ENCODE measurements around the gene TGM6. TPM values are rescaled to one million over a fixed set of nuclear protein-coding genes. Genes with fewer than 3 reads are reported as not detected.
"Not testable (repeated sequence)": the region's sequence is repeated elsewhere in the genome, so short reads cannot be mapped to it uniquely, and the experiment has no call there.

TGM6 gene
- total RNA-seq, 1 donor from 2014 or later = not detected

- DNase-seq (ENCODE audit: low spot score in 2 of 2) (no peak), FAIRE-seq (no peak)
Measured at GRCh38 chr20:2397091-2397490, 16.4 kb downstream of the TGM6 start.

- DNase-seq (ENCODE audit: low spot score in 2 of 2) (no peak), FAIRE-seq (no peak)
Measured at GRCh38 chr20:2397595-2398145, 17.0 kb downstream of the TGM6 start.

- FAIRE-seq (no peak), DNase-seq (ENCODE audit: low spot score in 2 of 2) (no peak)
Measured at GRCh38 chr20:2398449-2398848, 17.7 kb downstream of the TGM6 start.

DNA sequence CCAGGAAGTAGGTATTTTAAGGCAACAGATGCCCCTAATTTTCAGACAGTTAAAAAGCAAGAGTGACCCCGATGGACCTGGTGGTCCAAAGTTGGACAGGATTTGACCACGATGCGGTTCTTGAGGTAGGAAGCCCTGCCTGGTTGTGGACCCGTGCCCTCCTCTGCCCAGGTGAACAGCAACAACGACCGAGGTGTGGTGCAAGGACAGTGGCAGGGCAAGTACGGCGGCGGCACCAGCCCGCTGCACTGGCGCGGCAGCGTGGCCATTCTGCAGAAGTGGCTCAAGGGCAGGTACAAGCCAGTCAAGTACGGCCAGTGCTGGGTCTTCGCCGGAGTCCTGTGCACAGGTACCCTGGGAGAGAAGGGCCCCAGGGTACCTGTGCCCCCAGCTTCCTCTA lies 18.7 kb downstream of the TGM6 start:
- FAIRE-seq (no peak), DNase-seq (ENCODE audit: low spot score in 2 of 2) (no peak)

- FAIRE-seq (no peak), DNase-seq (ENCODE audit: low spot score in 2 of 2) (no peak)
Measured at GRCh38 chr20:2400290-2400689, 19.6 kb downstream of the TGM6 start.

DNA sequence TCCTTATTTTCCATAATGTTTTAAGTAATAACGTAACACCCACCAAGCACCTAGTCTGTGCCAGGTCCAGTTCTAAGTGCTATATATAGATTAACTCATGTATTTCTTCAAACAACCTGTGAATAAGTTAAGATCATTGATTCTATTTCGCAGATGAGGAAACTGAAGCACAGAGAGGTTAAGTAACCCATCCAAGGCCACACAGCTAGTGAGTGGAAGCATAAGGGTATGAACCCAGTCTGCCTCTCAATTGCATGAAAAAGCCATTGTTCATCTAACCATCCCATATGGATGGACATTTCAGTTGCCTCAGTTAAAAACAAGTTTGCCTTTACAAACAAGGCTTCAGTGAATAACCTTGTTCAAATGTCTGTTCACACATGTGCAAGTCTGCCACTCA lies 20.8 kb downstream of the TGM6 start:
- DNase-seq (ENCODE audit: low spot score in 2 of 2) = no peak
- FAIRE-seq = no peak

DNA sequence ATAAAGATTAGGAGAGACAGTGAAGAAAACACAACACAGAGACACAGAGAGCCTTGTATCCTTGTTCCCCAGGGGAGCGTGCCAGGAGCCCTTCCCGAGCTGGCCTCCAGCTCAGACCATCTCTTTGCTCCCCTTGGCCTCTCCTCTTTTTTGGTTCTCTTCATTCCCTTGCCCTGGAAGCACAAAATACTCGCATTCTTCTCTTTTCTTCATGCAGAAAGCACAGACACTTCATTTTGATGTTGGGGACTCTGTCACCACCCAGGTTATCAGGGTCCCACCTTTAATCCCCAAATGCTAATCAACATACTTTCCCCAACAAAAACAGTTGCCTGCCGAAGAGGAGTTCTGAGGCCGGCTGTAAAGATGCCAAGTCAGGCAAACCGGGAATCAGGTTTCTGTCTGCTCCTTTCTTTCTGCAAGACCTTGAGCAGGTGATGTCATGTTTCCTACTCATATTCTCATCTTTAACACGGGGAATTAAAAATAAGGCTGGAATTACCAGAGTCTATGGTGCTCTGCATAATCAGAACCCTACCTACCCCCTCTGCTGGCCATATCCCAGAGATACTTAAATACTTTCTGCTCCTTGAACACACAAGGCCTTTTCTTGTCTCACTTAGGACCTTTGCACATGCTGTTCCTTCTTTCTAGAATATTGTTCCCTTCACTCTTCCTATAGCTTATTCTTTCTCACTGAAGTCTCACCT lies 21.7 kb downstream of the TGM6 start:
- DNase-seq (ENCODE audit: low spot score in 2 of 2) (no peak), FAIRE-seq (no peak)

GRCh38 chr20:2403291-2404052 lies 22.8 kb downstream of the TGM6 start:
- FAIRE-seq (no peak), DNase-seq (ENCODE audit: low spot score in 2 of 2) (no peak)

DNA sequence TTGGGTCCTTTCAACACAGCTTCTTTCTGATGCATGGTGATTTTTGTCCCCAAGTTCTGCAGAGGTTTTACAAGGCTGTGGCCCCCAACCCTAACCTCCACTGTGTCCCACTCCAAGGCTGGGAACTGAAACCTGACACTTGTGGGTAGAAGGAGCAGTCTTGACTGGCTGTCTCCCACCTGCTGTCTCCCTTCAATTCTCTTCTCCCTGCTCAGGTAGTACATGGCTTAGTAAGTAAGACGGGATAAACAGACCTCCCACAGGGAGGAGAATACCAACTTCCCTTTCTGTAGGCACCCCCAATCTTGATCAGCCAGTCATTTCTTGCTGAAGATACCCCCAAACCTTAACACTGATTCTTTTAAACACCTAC lies 25.0 kb downstream of the TGM6 start:
- no peak for FAIRE-seq

DNA sequence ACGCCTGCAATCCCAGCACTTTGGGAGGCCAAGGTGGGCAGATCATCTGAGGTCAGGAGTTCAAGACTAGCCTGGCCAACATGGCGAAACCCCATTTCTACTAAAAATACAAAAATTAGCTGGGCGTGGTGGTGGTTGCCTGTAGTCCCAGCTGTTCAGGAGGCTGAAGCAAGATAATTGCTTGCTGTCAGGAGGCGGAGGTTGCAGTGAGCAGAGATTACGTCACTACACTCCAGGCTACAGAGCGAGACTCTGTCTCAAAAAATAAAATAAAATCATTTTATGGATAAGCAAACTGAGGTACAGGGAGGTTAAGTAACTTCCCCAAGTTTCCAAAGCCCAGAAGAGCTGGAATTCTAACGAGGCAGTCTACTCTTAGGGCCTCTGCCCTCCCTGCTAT lies 26.7 kb downstream of the TGM6 start:
- not testable (repeated sequence) for FAIRE-seq; DNase-seq (ENCODE audit: low spot score in 2 of 2)

More for the DNA sequence above, 25.0 kb downstream of the TGM6 start:
- no peak for DNase-seq (ENCODE audit: low spot score in 2 of 2)

DNA sequence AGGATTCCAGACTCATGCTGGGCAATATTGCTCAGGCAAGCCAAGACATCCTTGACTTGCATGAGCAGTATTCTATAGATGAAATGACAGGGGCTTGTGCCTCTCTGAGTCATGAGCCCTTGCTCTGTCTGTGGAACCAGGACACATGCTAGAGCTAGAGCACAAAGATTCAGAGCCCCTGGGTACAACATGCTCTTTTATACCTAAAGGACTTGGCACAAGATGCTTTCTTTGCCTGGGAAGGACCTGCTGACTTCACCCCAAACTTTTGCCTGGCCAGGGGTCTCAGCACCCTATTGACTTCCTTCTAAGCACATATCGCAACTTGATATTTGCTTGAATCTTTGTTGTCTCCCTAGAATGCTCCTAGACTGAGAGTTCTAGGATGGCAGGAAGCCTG lies 27.4 kb downstream of the TGM6 start:
- FAIRE-seq (no peak), DNase-seq (ENCODE audit: low spot score in 2 of 2) (no peak)

GRCh38 chr20:2416541-2417212 lies 36.0 kb downstream of the TGM6 start:
- DNase-seq (ENCODE audit: low spot score in 2 of 2) = no peak
- no peak for FAIRE-seq

DNA sequence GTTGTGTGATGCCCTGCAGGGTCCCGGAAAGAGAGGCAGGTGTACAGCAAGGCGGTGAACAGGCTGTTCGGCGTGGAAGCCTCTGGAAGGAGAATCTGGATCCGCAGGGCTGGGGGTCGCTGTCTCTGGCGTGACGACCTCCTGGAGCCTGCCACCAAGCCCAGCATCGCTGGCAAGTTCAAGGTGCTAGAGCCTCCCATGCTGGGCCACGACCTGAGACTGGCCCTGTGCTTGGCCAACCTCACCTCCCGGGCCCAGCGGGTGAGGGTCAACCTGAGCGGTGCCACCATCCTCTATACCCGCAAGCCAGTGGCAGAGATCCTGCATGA lies 36.5 kb downstream of the TGM6 start:
- FAIRE-seq = no peak
- no peak for DNase-seq (ENCODE audit: low spot score in 2 of 2)

DNA sequence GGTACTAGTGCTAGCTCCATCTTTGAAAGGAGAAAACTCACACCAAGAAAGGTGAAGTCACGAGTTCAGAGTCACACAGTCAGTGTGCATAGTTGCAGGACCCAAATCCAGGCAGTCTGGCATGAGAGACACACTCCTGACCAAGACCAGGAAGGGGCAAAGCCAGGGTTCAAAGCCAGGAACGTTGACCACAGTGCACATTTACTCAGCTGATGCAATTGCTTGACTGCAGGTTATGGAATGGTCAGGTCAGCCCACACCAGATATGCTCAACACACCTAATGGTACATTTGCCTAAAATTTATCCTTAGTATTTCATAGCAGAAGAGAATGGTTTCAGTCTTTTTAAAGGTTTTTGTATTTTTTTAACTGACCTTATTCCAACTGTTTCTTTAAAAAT lies 37.7 kb downstream of the TGM6 start:
- DNase-seq (ENCODE audit: low spot score in 2 of 2) (no peak), FAIRE-seq (no peak)

DNA sequence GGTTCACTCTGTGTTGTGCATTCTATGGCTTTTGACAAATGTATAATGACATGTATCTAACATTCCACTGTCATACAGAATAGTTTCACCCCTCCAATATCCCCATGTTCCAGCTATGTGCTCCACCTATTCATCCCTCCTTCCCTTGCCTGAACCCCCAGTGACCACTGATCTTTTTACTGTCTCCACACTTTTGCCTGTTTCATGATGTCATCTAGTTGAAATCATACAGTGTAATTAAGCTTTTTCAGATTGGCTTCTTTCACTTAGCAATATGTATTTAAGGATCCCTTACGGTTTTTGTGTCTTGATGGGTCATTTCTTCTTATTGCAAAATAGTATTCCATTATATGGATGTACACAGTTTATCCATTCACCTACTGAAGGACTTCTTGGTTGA lies 39.8 kb downstream of the TGM6 start:
- no peak for DNase-seq (ENCODE audit: low spot score in 2 of 2)
- no peak for FAIRE-seq

DNA sequence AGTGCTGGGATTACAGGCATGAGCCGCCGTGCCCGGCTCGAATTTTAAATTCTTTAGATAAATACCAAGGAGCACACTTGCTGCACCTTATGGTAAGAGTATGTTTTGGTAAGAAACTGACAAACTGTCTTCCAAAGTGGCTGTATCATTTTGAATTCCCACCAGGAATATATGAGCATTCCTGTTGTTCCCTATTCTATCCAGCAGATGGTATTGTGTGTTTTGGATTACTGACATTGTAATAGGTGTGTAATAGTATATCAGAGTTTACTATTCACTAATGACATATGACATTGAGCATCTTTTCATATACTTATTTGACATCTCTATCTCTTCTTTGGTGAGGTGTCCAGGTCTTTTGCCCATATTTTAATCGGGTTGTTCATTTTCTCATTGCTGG lies 40.5 kb downstream of the TGM6 start:
- DNase-seq (ENCODE audit: low spot score in 2 of 2) (no peak), FAIRE-seq (no peak)

DNA sequence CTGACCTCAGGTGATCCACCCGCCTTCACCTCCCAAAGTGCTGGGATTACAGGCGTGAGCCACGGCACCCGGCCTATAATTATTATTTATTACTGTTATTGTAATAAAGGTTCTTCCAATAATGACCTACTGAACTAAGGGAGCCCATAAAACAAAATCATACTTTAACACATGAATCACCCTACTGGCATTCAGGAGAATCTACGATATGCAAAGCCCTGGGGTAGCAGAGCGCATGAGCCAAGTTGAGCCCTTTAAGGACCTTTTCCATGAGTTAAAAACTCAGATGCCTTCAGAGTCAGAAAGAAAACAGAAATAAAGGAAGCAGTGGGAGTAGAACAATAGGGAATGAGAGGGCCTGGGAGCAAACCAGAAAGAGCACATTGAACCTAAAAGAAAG lies 48.4 kb downstream of the TGM6 start:
- FAIRE-seq (no peak), DNase-seq (ENCODE audit: low spot score in 2 of 2) (no peak)

DNA sequence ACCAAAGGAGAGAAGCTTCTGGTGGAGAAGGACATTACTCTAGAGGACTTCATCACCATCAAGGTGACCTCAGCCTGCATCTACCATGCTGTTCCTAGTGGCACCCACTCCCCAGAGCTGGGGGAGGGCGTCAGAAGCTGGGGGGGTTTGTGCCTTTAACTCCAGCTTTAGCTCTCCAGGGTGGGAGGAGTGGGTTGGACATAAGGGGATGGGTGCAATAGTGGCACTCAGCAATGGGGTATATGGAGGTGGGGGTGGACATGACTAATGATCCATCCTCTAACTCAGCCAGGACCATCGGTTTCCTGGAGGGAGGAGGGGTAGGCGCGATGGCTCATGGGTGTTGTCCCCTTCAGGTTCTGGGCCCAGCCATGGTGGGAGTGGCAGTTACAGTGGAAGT lies 49.8 kb downstream of the TGM6 start:
- FAIRE-seq = no peak
- no peak for DNase-seq (ENCODE audit: low spot score in 2 of 2)

DNA sequence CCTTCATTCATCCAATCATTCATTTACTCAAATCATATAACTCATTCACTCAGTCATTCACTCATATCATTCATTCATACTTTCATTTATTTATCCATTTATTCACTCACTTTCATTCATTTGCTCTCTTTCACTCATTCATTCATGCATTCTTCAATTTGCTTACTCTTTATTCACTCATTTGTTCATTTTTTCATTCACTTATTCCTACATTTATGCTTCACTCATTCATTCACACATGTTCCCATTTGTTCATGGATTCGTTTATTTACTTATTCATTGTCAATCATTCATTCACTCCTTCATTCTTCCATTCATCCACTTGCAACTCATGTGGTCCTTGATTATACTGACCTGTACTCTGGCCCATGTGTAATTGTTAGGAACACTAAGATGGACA lies 50.5 kb downstream of the TGM6 start:
- no peak for DNase-seq (ENCODE audit: low spot score in 2 of 2)
- FAIRE-seq = no peak

DNA sequence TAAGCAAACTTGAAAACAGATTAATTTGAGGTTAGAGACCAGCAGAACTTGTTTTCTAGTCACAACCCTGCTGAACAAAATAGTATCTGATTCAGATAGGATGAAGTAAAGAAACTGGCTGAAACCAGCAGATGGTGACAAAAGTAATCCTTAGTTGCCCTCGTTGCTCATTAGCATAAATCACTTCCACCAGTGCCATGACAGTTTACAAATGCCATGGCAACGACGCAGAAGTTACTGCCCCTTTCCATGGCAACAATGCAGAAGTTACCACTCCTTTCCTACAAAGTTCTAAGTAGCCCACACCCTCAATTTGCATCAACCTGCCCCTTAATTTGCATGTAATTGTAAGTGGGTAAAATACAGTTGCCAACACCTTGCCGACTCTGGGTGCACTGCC lies 66.1 kb downstream of the TGM6 start:
- DNase-seq (ENCODE audit: low spot score in 2 of 2) (no peak), FAIRE-seq (no peak)

DNA sequence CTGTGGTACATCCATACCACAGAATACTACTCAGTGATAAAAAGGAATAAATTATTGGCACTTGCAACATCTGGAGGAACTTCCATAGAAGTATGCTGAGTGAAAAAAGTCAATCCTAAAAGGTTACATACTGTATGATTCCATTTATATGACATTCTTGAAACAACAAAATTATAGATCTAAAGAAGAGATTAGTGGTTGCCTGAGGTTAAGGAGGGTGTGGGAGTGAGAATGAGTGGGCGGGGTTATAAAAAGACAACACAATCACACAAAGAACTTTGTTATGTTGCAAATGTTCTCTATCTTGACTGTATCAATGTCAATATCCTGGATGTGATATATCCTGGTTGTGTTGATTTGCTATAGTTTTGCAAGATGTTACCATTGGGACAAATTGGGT lies 68.7 kb downstream of the TGM6 start:
- FAIRE-seq = no peak
- DNase-seq (ENCODE audit: low spot score in 2 of 2) = no peak

DNA sequence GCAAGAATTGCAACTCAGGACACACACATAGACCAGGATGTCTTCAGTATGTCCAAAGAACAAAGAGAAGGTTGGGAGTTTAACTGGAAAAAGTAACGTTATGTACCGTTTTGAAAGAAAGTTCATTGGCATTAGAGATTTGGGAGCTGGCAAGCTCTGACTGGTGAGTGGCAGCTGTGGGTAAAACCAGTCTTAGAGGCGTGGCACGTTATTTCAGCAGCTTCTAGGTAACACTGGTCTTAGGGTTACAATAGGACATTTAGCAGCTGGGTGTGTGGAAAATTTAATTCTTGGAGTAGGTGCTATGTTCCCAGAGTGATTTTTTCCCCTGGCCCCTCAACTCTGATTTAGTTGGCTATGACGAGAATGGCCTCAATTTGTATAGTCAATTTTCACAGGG lies 70.7 kb downstream of the TGM6 start:
- DNase-seq (ENCODE audit: low spot score in 2 of 2) (no peak), FAIRE-seq (no peak)
